ENCODE results near the gene CNTN5. TPM values are rescaled to one million over a fixed set of nuclear protein-coding genes. Genes with fewer than 3 reads are reported as not detected.

CNTN5 gene
- total and polyA plus RNA-seq, 10 of the 15 experiments (the other 5 are each of a cell fraction or from before 2014, with no cell fraction given), result 0.01 TPM; not detected in 9

GRCh38 chr11:100203789-100204188 is 1183.0 kb downstream of the CNTN5 start:
- Histone ChIP-seq H3K36me3 (ENCODE audit: control insufficient read depth in 2 of 2, insufficient read depth in 2 of 2, low read length in 1 of 2) (no peaks in the 10 kb centered on the region), H3K27me3 (replicated peaks in 1 of 2; ENCODE audit: control insufficient read depth in 2 of 2, insufficient read depth in 2 of 2, low read length in 1 of 2) (no peaks in the 10 kb centered on the region; a peak in 1 of 4 replicates), H3K4me3 (no peak overlapping the region), H2AFZ (ENCODE audit: control insufficient read depth, low read depth, low read length) (no peak overlapping the region), H3K9me3 (replicated peaks; ENCODE audit: control insufficient read depth, insufficient read depth, low read length) (no peaks in the 10 kb centered on the region), H4K20me1 (ENCODE audit: control insufficient read depth, insufficient read depth) (no peaks in the 10 kb centered on the region), H3K79me2 (ENCODE audit: control insufficient read depth, insufficient read depth, low read length) (no peaks in the 10 kb centered on the region), H3K4me1 (ENCODE audit: control insufficient read depth, insufficient read depth, low read length) (no peaks in the 10 kb centered on the region), H3K9ac (ENCODE audit: control insufficient read depth, insufficient read depth, low read length) (no peak overlapping the region), H3K4me2 (ENCODE audit: control insufficient read depth, insufficient read depth) (no peak overlapping the region), H3K27ac (ENCODE audit: control insufficient read depth, insufficient read depth) (no peak overlapping the region)
- BruUV-seq (replicated peaks), result no TSS peak
- WGBS (ENCODE audit: insufficient coverage, insufficient replicate concordance, low lambda C conversion rate, missing lambda C conversion rate), result 7% methylated on average over 1 of the region's 2 CpGs
- SMC1A ChIA-PET (ENCODE audit: uncharacterized antibody, unreplicated experiment), result no interaction called here
- CTCF ChIA-PET, result no interaction called here
- ATAC-seq (no peak), FAIRE-seq (no peak), DNase-seq (ENCODE audit: low read depth, low spot score) (no peak)
- RAD21 ChIA-PET (ENCODE audit: unreplicated experiment), result no interaction called here
- POLR2A ChIA-PET, result no interaction called here
- intact Hi-C loops (cut with micrococcal nuclease; ENCODE audit: unreplicated experiment) (no loop called here), in situ Hi-C loops (cut with MboI) (no loop called here)
- TF ChIP-seq TARDBP (IDR thresholded peaks at IDR 0.05; ENCODE audit: borderline replicate concordance) (no peak), DPF2 (IDR thresholded peaks at IDR 0.05) (no peak), MAX (IDR thresholded peaks at IDR 0.05; ENCODE audit: low read depth, low read length) (no peak), E4F1 (IDR thresholded peaks at IDR 0.05; ENCODE audit: borderline replicate concordance, partially characterized antibody) (no peak), KDM1A (IDR thresholded peaks at IDR 0.05; ENCODE audit: borderline replicate concordance) (no peak), BMI1 (IDR thresholded peaks at IDR 0.05; ENCODE audit: borderline replicate concordance) (no peak), MTA3 (IDR thresholded peaks at IDR 0.05; ENCODE audit: borderline replicate concordance, low read length) (no peak), IKZF1 (conservative IDR thresholded peaks at IDR 0.05) (no peak), MLLT1 (IDR thresholded peaks at IDR 0.05) (no peak), BCL11A (IDR thresholded peaks at IDR 0.05; ENCODE audit: low read depth, low read length) (no peak), YBX1 (IDR thresholded peaks at IDR 0.05) (no peak), SMAD1 (IDR thresholded peaks at IDR 0.05; ENCODE audit: low read depth, partially characterized antibody) (no peak), RAD21 (IDR thresholded peaks at IDR 0.05; ENCODE audit: insufficient read depth, low read depth, low read length) (no peak), POU2F2 (IDR thresholded peaks at IDR 0.05; ENCODE audit: borderline replicate concordance, low read depth, low read length) (no peak), MEF2A (IDR thresholded peaks at IDR 0.05; ENCODE audit: insufficient read depth, low read depth, low read length) (no peak), REST (IDR thresholded peaks at IDR 0.05; ENCODE audit: low read depth, low read length) (no peak), SMARCA5 (IDR thresholded peaks at IDR 0.05) (no peak), IRF5 (IDR thresholded peaks at IDR 0.05; ENCODE audit: borderline replicate concordance) (no peak)
